UCSD-AML1 (cell line): ENCODE measurements around the gene HNF1B.
"Not testable (repeated sequence)": the region's sequence is repeated elsewhere in the genome, so short reads cannot be mapped to it uniquely, and the experiment has no call there.

Experiments used
- DNase-seq: peaks from one replicate; lab custom pipeline; 2025; ENCODE audit not compliant: unreplicated experiment; lab: John Stamatoyannopoulos, UW

Gene HNF1B

DNA sequence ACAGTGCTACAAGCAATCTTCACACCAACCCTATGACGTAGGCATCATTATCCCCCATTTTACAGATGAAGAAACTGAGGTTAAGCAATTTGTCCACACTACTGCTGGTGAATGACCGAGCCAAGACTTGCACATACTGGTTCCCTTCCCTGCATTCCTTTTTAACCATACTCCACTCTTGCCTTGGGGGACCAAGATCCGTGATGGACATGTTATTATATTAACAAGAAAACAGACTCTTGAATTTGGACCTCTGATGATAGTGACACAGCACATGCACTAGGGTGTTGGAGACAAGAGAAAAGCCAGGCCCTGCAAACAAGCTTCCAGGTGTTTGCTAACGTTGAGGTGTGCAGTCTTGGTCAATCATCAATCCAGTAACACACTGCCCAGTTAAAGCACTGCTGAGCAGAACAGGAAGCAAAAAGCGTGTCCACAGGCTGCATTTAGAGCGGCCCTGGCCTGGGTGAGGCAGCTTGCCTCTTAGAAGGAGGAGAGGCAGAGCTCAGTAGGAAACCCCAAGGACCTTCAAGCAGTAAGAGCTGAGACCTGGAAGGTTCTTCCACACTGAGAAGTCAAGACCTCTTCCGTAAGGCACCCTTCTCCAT lies 36.7 kb downstream of the HNF1B start:
- DNase-seq, result no peak

DNA sequence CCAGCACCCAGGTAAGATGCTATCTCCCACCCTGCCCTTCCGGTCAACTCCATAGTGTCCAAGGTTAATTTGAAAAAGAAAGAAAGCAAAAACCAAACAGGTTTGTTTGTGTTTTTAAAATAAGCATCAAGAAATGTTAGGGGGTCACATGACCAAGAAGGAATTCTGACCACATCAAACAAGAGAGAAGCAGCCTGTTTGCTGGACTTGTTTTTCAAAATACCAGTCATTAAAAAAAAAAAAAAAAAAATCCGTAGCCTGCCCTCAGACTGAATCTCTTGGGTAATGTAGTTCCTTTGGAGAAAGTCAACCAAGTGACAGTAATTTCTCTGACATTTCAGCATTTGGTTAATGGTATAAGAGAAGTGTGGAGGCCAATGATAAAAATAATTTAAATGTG lies 38.4 kb downstream of the HNF1B start:
- no peak for DNase-seq

- no peak for DNase-seq
Observed at GRCh38 chr17:37702598-37702997, 42.3 kb downstream of the HNF1B start.

DNA sequence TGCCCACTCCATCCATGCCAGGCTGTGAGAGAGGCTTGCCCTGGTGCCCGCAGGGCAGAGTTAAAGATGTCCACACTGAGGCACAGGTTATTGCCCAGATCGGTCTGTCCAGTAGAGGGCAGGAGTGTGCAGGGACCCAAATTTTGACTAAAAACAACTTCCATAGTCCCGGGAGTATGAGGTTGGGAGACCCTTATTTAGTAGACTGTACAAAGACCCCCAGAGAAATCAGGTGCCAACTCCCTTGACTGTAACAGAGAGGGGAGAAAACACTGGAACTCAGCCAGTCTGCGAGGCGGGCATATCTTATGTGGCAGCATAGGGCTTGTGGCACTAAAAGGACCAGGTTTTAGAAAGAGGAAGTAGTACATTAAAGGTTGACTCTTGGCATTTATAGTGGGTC lies 43.4 kb downstream of the HNF1B start:
- peak; percentile 46 for DNase-seq

- no peak for DNase-seq
Observed at GRCh38 chr17:37700881-37701280, 44.0 kb downstream of the HNF1B start.

DNA sequence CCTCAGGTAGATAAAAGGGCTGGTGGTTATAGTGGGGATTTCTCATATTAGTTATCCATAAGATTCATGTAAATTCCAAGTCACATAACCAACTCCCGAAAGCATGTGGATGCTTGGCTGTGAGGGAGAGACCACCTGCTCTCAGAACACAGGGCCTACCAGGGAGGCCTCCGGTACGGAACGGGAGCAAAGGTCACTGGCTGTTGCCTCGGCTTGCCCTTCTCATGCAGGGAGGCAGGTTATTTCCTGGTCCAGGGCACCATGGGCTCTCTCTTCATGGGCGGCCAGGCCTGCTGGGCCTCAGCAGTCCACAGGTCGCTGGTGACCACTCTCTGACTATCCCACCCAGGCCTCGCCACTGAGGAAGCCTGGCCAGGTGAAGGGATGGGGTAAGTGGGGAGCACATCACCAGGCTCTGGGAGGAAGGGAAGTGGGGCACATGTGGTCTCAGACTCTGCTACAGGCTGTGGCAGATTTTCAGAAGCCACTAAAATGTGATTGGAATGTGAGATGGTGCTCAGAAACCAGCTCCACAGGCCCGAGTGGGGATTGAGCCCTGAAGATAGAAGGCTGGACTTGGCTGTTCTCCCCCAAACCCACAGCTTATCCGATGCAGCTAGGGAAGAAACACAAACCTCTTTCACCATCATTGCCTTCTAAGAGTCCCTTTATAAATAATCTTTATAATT lies 45.4 kb downstream of the HNF1B start:
- no peak for DNase-seq

DNA sequence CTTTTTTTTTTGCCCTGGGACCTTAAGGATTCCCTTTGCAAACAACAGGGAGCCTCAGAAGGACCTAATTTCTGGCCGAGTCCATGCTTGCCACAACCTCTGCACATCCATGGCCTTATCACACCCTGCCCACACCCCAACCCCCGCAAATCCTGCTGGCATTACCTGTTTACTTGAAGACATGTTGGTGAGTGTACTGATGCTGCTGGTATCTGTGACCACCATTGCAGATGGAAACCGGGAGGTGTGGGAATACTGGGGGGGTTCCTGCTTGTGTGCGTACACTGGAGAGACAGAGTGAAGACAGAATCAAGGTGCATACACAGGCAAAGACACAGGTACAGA lies 46.0 kb downstream of the HNF1B start:
- no peak for DNase-seq

GRCh38 chr17:37698132-37698910 lies 46.5 kb downstream of the HNF1B start:
- no peak for DNase-seq

GRCh38 chr17:37697381-37697780 lies 47.5 kb downstream of the HNF1B start:
- DNase-seq, result no peak

DNA sequence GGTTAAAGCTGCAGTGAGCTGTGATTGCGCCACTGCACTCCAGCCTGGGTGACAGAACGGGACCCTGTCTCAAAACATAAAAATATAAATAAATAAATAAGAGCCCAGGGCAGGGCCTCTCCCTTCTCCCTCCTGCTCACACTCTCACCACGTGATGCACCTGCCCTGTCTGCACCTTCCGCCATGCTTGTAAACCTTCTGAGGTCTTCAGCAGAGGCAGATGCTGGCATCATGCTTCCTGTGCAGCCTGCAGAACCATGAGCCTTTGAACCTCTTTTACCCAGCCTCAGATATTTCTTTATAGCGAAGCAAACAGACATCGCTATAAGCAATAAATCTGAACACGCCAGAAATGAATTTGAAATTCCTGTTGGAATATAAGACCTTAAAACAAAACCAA lies 48.5 kb downstream of the HNF1B start:
- DNase-seq, result no peak

- DNase-seq, result no peak
Observed at GRCh38 chr17:37695726-37696125, 49.1 kb downstream of the HNF1B start.

GRCh38 chr17:37694734-37695133 lies 50.1 kb downstream of the HNF1B start:
- no peak for DNase-seq

DNA sequence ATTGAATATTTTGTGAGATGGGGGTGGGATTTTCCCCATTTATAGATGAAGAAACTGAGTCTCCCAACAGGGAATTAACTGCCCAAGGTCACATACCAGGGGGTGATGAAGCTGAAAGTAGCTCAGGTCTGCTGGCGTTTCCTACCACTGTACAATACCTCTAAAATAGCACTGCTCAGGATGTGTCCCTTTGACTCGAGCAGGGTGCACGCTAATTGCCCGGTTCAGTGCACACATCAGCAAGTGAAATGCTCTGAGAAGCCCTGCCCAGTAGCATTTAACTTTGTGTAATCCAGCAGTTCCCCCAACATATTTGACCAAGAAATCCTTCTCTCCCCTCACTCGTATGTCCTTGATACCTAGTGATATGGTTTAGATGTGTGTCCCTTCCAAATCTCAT lies 51.5 kb downstream of the HNF1B start:
- DNase-seq, result no peak

GRCh38 chr17:37691807-37692206 lies 53.1 kb downstream of the HNF1B start:
- DNase-seq, result no peak

GRCh38 chr17:37689317-37689716 lies 55.5 kb downstream of the HNF1B start:
- DNase-seq, result no peak

GRCh38 chr17:37683454-37683984 lies 61.3 kb downstream of the HNF1B start:
- no peak for DNase-seq

GRCh38 chr17:37682007-37682406 lies 62.9 kb downstream of the HNF1B start:
- DNase-seq, result no peak

DNA sequence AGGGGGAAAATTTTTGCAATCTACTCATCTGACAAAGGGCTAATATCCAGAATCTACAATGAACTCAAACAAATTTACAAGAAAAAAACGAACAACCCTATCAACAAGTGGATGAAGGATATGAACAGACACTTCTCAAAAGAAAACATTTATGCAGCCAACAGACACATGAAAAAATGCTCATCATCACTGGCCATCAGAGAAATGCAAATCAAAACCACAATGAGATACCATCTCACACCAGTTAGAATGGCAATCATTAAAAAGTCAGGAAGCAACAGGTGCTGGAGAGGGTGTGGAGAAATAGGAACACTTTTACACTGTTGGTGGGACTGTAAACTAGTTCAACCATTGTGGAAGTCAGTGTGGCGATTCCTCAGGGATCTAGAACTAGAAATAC lies 64.9 kb downstream of the HNF1B start:
- DNase-seq, result not testable (repeated sequence)

DNA sequence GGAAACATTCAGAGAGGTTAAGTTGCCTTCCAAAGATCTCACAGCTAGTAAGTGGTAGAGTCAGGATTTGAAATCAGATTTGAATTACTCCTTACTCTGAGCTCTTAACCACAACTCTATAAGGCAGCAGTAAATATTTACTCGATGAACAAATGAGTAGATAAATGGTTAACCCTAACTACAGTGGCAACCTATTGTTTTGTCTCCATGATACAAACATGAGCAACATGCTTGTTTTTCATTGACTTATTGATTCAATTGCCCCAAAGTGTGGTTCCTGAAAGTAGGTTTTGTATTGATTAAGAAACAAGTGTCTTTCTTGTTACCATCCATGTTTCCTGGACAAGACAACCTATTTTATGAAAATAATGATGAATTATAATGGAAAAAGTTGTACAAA lies 66.8 kb downstream of the HNF1B start:
- no peak for DNase-seq

GRCh38 chr17:37677021-37677420 lies 67.8 kb downstream of the HNF1B start:
- DNase-seq, result no peak

DNA sequence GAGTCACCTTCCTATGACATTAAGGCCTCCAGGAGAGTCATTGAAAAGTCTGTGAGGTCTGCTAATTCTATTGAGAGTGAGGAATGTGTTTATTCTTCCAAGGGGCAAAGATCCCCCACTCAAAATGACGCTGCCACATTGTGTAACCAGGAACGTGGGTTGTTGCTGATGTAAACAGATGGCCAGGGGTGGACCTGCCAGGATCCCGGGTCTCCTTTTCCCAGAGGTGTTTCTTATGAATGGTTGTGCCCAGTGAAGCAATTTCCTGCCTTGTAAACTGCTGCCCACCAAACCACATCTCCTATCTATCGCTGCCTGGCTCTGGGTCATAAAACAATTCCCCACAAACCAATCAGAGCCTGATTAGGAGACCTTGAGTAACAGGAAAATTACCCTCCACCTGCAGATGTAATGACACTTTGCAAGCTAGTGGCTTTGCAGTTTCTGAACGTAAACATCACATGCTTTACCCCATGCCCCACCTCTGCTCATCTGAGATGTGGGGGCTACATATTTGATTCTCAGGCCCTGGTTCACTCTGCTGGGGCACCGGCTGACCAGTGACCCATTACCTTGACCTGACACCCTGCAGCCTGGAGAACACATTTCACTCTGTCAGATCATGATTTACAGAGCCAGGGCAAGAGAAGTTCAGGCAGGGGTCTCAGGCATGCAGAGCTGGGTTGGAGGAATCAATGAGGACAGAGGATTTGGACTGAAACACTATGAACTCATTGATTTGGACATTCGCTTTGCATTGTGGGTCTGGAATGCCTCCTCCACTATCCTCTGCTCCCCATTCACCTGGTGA lies 68.5 kb downstream of the HNF1B start:
- DNase-seq, result no peak
